Eye (tissue), 1 donor: ENCODE data around the gene GHR.

Experiments used
- DNase-seq: peaks from one replicate; pipeline ENCODE4 v3.0.0-alpha.2; 2015

GHR gene

DNA sequence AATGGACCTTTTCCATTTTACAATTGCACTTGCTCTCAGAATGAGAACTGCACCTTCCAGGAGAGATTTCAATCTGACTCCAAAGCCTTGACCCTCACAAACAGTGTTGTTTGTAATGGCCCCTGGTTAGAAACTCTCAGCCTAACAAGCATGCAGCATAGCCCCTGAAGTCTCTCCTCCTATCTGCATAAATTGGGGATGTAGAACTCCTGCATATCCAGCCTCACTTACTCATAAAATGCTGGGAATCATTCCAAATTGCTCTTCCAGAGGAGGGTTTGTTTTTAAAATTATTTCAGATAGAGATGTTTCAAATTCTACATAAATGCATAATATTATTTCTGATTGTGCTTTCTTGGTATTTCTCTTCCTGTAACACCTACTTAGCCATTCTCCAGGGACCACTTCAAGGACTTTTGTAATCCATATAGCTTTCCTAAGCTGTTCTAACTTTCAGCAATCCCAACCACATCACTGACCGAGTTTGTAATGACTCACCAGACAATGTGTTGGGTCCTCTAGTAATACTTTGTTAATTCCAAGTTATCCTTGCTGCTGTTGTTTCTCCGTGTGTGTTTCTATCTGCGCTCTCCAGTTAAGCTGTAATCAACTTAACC lies 189.6 kb downstream of the GHR start:
- no peak for DNase-seq

- DNase-seq: no peak
Observed at GRCh38 chr5:42614509-42614908, 191.3 kb downstream of the GHR start.

DNA sequence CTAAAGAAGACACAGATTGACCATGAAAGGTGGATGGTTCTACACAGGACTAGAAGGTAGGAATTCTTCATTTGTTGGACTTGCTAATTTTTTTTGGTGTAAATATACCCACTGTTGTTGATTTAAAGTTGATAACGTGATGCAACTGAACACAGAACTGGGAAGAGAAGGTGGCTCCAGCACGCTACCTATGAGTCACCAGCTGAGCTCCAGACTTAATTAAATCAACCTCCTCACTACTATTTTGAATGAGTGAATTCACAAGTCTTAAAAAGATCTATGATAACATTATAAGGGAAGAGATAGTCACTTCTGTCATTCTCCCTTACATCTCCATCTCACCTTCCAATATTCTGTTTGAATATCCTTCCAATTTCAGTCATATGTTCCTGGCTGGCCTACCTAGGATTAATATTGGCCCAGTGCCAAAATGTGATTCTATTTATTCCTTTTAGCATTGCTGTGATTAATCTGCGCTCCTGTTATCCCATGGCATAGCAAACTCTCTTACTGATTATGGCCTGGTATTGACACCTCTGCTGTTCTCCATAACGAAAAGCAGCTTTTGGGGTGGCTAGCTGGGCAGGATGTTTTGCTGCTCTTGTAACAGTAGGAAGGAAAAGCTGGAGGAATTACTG lies 197.5 kb downstream of the GHR start:
- DNase-seq: no peak

DNA sequence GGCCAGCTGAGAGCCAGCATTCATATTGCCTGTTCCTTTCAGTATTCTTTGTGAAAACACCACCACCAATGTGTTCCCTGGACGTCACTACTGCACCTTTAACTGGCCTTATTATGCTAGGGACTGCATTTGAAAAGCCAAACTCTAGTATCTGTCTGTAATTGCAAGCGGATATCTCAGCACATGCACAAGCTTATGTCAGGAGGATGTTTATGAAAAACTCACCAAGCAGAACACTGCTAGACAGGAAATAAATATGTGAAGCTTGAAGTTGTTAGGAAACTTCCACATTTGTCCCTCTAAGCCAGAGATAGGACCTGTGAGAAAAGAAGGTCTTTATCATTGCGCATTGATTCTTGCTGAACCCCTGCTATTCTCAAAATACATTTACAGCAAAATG lies 198.0 kb downstream of the GHR start:
- DNase-seq: no peak

- no peak for DNase-seq
Observed at GRCh38 chr5:42621662-42622061, 198.4 kb downstream of the GHR start.

DNA sequence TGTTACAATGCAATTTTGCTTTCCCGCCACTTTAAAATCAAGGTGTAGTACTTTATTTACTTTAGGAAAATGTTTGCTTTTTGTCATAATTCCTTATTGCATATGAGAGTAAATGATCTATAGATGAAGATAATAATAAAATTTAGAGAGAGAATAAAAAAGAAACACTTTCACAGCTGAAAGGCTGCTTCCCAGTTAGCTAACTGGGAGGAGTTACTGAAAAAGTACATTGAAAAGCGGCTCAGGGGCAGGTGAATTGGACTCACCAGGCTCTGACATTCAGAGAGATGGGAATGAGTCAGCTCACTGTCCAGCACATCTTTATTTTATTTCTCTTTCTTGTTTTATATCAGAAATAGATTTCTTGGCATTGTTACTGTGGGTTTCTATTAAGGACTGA lies 201.7 kb downstream of the GHR start:
- no peak for DNase-seq

- no peak for DNase-seq
Observed at GRCh38 chr5:42626462-42626861, 203.2 kb downstream of the GHR start.

GRCh38 chr5:42628821-42629220 lies 205.6 kb downstream of the GHR start:
- no peak for DNase-seq

DNA sequence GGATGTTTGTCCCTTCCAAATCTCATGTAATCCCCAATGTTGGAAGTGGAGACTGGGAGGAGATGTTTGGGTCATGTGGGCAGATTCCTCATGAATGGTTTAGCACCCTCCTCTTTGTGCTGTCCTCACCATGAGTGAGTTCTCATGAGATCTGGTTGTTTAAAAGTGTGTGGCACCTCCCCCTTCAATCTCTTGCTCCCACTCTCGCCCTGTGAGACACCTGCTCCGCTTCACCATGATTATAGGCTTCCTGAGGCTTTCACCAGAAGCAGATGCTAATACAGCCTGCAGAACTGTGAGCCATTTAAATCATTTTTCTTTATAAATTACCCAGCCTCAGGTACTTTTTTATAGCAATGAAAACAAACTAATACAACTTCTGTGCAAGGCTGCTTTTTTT lies 206.0 kb downstream of the GHR start:
- DNase-seq: no peak

DNA sequence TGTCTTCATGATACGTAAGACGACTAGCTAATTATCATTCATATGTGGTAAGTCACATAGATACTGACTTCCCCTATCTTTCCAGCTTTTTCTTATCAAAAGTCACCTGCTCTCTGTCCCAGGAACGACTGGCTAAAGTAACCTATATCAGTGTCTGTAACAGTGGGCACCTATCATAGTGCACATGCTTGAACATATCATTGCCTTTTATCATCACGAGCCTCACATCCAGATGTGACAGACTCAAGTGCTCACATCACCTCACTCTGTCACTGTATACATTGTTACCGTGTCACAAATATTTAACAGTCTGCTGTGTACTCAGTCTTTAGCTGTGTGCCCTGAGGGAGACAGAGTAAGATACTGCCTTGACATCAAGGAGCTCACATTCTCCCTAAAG lies 208.0 kb downstream of the GHR start:
- no peak for DNase-seq

DNA sequence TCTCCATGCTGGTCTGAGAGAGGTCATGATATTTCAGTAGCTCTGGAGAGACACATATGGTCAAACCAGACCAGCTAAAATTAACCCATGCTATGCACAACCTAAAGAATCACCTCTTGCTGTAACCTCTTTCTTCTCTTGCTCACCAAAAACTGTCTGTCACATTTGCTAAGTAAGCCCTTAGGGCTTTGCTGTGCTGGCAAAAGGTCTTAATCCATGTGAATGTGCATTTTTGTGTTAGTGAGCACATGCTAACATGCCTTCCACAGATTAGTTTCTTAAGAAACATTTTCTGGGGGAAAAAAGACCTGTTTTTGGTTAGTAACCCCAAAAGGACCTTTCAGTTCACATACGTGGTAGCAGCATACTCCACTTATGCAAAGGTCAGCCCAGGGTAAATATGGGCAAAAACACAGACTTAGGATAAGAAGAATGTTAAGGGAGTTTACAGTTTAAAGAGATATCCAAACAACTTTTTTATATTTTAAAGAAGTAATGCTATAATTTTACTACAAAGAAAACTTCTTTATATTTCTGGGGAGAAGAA lies 209.2 kb downstream of the GHR start:
- DNase-seq: no peak

GRCh38 chr5:42634575-42634974 lies 211.3 kb downstream of the GHR start:
- no peak for DNase-seq

GRCh38 chr5:42636425-42636824 lies 213.2 kb downstream of the GHR start:
- no peak for DNase-seq

DNA sequence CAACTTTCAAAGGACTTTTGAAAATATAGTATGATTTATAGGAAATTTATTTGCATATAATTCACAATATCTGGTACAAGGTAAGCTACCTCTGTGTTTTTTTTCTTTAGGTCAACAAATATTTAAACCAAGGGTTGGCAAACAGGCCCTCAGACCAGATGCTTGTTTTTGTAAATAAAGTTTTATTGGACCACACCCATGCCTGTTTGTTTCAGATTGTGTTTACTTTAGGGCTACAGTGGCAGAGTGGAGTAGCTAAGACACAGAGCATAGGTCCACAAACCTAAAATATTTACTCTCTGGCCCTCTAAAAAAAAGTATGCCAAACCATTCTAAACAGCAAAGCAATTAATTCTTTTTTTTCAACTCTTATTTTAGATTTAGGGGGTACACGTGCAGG lies 213.7 kb downstream of the GHR start:
- no peak for DNase-seq

- no peak for DNase-seq
Observed at GRCh38 chr5:42638972-42639371, 215.7 kb downstream of the GHR start.

DNA sequence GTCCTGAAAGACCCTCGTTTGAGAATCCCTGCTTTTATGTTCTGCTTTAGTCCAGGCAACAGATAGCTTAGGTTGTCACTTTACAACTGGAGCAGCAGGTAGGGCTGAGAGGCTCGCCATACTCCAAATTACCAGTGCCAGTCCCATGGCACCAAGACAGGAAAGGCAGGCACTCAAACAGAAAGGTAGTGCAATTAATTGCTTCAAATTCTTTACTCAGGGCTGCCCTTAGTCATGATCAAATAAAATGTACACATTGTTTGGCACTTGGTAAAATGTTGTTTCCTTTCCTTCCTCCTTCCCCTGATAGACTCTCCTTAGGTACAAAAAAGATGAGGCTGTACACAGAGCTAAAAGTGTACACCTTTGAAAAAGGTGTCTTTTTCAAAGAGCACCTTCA lies 217.6 kb downstream of the GHR start:
- DNase-seq: no peak

GRCh38 chr5:42641336-42642005 lies 218.2 kb downstream of the GHR start:
- no peak for DNase-seq

- no peak for DNase-seq
Observed at GRCh38 chr5:42642006-42642405, 218.8 kb downstream of the GHR start.

DNA sequence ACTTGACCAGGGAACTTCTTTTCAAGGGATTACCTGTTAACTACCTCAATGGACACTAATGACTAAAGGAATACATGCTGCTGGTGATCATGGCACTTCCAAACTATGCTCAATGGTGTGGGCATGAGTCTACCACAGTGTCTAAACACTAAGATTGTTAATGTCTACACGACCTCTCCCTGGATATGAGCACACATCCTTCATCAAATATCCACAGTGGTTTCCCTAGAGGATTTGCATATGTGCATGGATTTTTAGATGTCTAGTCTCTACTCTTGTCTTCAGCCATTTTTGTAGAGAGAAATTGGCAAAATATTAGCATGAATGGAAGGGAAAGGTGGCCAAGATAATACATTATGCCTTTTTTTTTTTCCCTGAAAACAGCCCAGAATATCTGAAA lies 220.1 kb downstream of the GHR start:
- DNase-seq: no peak

- no peak for DNase-seq
Observed at GRCh38 chr5:42645138-42645537, 221.9 kb downstream of the GHR start.

DNA sequence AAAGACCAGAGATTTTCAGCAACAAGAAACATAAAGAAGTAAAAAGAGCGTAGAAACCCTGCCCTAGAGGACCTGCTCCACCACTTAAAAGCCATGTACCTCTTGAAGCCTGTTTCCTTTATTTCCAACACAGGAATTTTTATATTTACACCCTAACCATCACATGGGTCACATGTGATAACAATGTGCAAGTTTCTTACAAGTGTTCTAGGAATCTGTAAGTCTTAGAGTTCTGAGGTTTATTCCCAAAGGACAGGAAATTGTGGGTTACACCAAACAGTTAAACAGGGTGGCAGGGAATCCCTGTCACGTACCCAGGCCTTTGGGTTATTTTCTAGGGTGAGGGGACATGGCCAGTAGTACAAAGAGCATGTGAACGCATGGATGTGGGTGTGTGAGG lies 224.8 kb downstream of the GHR start:
- DNase-seq: no peak

GRCh38 chr5:42648915-42649314 lies 225.7 kb downstream of the GHR start:
- no peak for DNase-seq

DNA sequence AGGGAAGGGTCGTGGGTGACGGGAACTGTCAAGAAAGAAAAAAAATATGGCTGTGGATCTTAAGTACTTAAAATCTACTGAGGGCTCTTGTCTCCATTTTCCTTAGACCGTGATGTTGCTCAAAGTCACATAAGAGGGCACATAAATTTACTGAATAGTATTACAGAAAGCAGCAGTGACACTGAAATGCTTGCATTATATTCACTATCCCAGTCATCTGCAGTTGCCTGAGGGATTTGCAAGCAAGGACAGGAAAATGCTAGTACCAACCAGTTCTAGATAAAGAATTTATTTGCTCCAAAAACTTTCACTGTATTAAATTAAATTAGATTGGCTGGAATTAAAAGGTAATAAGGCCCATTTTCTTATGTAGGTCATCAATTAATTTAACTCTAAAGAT lies 226.8 kb downstream of the GHR start:
- DNase-seq: no peak

GRCh38 chr5:42653705-42654104 lies 230.5 kb downstream of the GHR start:
- no peak for DNase-seq
